GM19467 (cell line): ENCODE measurements around the gene SPDYE4.

Experiments used
- ATAC-seq: cut with Tn5 transposase; IDR thresholded peaks from one replicate; pipeline ENCODE4 v1.9.1; 2021; ENCODE audit warnings: mild to moderate bottlenecking, moderate library complexity; ENCODE audit not compliant: unreplicated experiment

Gene SPDYE4

DNA sequence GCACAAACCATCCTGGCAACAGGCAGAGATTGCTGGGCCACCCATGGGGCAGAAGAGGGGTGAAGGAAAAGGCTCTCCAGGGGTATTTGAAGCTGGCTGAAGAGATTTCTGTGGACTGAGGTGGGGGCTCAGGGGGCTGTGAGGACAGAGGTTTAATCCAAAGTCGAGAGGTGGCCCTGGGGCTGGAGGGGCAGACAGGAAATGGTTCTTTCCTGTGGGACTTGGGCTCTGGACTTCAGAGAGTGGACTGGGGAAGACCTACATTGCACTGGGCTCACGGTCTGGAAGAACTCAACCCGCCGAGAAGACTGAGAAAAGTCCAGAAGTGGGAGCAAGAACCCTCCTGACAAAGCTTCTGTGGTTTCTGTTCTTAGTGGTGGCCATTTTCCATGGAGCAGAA, 16.6 kb downstream of the SPDYE4 start:
- ATAC-seq: no peak

DNA sequence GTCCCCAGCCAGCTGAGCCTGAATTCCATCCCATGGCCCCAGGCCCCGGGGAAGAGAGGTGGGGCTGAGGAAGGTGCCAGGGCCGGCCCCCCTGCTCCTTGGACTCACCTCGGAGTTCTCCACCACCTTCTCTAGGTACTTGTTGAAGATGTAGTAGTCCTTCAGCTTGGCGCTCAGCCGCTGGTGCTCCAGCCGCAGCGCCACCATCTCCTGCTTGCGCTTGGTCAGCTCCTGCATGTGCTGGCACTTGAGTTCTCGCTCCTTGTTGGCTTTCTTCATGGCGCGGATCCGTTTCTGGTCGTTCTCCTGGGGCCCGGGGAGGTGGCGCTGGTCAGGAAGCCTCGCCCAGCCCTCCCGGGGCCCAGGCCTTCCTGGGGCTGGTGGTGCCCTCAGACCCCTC, 17.0 kb downstream of the SPDYE4 start:
- ATAC-seq: no peak

DNA sequence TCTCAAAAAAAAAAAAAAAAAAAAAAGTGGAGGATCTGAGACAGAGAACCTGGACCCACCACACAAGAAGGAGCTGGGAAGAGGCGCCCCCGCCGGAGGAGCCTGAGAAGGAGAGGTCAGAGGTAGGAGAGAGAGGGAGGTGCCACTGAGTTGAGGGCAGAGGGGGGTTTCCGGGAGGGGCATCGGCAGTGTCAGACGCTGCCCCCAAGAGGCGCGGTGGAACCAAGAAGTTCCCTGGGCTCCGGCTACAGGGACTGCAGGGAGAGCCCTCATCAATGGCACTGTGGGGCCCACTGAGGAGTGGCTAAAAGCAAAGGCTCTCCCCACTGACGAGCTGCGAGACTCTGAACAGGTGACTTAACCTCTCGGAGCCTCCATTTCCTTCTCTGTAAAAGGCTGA, 17.9 kb downstream of the SPDYE4 start:
- no peak for ATAC-seq

- ATAC-seq: no peak
Measured at GRCh38 chr17:8739097-8739496, 19.2 kb downstream of the SPDYE4 start.

GRCh38 chr17:8736796-8737195, 21.6 kb downstream of the SPDYE4 start:
- no peak for ATAC-seq

- ATAC-seq: no peak
Measured at GRCh38 chr17:8736362-8736761, 22.0 kb downstream of the SPDYE4 start.

GRCh38 chr17:8735336-8735939, 22.9 kb downstream of the SPDYE4 start:
- ATAC-seq: no peak

- ATAC-seq: no peak
Measured at GRCh38 chr17:8734876-8735275, 23.5 kb downstream of the SPDYE4 start.

DNA sequence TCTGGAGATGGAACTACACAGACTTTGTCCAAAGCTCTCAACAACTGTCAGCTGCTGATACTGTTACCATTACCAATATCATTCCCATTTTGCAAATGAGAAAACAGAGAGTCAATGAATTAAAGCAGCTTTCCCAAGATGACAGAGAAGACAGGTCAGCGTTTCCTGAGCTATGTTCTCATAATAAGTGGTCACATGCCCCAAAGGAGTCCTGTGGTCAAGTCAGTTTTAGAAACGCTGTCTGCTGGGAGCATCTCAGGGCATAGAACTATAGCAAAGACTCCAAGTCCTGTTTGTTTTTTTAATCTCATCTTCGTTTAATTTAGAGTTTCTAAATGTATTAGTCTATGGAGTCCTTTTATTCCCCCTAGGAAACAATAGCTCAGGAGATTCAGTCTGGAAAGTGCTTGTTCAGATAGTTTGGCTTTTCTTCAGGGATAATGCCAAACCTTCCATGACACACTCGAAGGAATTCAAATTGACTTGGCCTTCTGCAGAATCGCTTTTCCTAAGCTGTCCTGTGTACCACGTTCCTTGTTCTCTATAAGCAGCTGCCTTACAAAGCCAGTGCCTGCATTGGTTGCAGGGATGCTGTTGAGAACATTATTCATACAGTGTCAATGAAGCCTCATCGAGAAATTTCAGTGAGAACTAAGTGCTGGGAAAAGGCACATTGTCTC, 25.8 kb downstream of the SPDYE4 start:
- no peak for ATAC-seq

DNA sequence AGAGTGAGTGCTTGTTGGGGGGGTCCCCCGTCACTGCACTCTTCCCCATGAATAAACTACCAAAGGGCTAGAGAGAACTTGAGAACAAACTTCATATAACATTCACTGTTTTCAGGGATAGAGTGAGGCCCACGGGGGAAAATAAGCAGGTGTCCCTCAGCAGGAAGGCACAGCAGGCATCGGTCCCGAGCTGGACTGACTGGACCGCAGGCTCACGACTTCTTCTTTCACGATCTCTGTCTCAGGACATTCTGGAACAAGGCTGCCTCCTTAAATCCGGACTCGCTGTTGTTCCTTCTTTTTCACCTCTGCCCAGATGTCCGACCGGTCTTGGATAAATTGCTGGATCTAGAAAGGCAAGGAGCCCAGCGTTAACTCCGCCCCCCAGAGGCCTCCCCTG, 28.5 kb downstream of the SPDYE4 start:
- ATAC-seq: no peak

DNA sequence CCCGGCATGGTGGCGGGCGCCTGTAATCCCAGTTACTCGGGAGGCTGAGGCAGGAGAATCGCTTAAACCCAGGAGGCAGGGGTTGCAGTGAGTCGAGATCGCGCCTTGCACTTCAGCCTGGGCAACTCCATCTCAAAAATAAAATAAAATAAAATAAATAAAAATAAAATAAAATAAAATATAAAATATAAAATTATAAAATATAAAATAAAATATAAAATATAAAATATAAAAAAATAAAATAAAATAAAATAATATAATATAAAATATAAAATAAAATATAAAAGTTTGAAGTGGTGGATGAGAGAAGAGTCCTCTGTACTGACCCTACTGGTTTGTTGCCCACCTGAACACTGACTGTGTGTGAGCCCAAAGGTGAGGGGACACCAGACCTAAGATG, 28.9 kb downstream of the SPDYE4 start:
- ATAC-seq: no peak

DNA sequence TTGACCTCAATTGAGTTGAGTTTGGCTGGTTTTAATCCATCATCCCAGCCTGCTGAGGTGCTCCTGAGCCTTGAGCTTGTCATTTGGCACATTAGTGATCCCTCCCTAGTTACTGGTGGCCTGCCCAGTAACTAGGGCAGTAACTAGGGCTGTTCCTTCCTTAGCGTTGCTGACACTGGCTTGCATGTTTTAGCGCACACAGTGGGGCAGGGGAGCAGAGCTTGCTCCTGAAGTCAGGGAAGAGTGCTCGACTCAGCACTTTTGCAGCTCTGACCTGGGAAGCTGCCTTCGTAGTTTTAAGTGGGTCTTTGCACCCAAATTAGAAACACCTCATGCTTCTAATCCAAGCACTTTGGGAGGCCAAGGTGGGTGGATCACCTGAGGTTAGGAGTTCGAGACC, 29.4 kb downstream of the SPDYE4 start:
- ATAC-seq: no peak

DNA sequence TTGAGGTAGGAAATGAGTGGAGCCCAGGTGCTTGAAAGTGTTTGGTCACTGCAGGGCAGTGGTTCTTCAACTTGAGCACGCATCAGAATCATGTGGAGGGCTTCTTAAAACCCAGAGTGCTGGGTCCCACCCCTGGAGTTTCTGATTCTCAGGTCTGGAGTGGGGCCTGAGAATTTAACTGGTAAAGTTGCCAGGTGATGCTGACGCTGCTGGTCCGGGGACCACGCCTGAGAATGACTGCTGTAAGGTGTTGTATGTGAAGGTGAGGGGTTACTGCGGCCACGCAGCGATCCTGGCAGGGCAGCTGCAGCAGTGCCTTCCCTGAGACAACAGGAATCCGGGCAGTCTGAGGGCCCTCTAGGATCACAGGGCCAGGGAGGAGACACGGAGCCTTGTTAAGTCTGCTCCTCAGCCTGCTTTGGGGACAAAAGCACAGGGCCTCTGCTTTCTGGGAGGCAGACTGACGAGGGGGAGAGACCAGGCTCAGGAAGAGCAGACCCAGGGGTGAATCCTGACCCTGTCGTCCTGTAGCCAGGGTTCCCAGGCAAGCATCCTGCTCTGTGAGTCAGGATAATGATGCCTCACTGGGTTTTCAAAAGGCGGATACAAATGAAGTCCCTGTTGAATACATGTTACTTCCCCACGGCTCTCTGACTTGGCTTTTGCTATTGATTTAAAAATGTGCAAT, 30.0 kb downstream of the SPDYE4 start:
- no peak for ATAC-seq

GRCh38 chr17:8726941-8727555, 31.3 kb downstream of the SPDYE4 start:
- no peak for ATAC-seq

- ATAC-seq: no peak
Measured at GRCh38 chr17:8725881-8726876, 32.2 kb downstream of the SPDYE4 start.

- no peak for ATAC-seq
Measured at GRCh38 chr17:8724451-8724850, 33.9 kb downstream of the SPDYE4 start.

DNA sequence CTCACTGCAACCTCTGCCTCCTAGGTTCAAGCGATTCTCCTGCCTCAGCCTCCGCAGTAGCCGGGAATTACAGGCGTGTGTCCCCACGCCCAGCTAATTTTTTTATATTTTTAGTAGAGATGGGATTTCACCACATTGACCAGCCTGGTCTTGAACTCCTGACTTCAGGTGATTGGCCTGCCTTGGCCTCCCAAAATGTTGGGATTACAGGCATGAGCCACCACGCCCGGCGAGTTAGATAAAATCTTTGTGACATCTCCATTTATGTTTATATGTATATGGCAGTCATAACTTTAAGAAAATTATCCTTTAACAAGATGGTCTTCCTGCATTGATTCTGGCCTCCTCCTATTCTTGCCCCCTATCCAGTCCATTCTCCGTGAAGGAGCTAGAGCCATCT, 37.8 kb downstream of the SPDYE4 start:
- no peak for ATAC-seq

GRCh38 chr17:8719291-8720246, 38.8 kb downstream of the SPDYE4 start:
- no peak for ATAC-seq

GRCh38 chr17:8718001-8718563, 40.3 kb downstream of the SPDYE4 start:
- ATAC-seq: no peak
